GM18498 (cell line): Measurements from ENCODE around the gene CSRP2.
A peak's percentile ranks its signal among the peaks of the same experiment; 100 is the strongest.

Experiments used
- ATAC-seq: cut with Tn5 transposase; IDR thresholded peaks from one replicate; pipeline ENCODE4 v1.9.1; 2021; ENCODE audit warnings: mild to moderate bottlenecking, moderate library complexity; ENCODE audit not compliant: unreplicated experiment

CSRP2 gene

DNA sequence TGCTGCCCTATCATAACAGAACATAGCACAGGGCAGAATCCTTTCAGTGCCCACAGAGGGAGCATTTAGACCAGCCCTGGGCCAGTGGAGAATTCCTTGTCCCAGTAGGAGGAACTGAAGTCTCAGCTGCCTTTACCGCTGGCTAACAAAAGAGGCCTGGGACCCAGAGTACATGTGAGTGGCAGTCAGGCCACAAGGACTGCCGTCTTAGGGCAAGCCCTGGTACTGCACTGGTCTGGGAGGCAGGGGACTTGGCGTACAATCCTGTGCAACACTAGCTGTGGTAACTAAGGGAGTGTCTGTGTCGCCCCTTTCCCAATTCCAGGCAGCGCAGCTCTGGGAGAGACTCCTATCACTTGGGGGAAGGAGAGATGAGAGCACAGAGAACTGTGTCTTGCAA lies 17.0 kb upstream of the CSRP2 start:
- ATAC-seq, result no peak

DNA sequence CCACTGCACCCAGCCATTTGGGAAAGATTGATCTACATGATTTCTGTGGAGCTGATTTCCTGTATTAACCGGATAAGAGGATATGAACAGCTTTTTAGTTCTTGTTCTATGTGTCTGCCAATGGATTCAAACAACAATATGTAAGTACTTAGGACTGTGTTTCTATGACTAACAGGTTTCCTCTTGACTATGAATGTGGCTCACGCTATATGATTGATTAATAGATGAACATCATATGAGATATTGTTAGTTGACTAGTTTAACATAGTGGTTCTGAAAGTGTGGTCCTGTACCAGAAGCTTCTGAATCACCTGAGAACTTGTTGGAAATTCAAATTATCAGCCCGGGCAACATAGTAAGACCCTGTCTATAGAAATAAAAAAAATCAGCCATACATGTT lies 12.8 kb upstream of the CSRP2 start:
- no peak for ATAC-seq

DNA sequence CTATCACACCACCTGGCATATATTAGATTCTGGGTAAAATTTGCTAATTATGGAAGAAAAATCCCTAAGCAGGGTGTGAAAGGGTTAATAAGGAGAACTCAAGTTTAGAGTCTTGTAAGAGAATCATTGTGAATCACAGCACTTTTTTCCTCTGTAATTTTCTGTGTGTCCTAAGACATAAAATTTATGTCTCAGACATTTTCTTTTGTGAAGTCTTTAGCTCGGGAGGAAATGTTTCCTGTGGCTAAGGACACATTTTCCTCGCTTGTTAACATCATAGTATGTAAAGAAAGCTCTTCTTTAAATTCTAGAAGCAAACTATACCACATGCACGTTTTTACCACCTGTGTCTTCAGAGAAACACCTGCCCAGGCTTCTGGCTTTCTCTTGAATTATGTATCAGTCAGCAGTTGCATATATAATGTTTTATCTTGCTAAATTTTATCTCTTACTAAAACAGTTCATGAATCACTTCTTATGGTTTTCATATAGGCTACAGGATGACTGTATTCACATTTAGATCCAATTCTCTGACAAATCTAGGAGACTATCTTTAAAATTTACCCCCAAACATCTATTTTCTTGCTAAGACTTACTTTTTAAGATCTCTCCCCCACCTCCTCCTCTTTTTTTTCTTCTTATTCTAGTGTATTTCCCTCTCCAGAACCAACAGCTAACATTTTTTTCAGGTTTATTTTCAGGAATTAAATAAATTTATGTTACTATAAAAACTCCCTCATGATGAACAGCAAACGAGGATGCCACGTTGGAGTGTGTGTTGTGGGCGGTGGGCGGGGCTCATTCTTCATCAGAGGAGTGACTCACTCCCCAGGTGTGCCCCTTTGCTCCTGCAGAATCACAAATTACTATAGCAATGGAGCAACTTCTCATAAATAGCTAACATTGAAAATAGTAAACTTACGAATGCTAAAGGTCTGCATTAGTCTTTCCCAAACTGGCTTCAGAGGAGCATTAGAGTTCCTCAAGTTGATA lies 11.6 kb upstream of the CSRP2 start:
- no peak for ATAC-seq

DNA sequence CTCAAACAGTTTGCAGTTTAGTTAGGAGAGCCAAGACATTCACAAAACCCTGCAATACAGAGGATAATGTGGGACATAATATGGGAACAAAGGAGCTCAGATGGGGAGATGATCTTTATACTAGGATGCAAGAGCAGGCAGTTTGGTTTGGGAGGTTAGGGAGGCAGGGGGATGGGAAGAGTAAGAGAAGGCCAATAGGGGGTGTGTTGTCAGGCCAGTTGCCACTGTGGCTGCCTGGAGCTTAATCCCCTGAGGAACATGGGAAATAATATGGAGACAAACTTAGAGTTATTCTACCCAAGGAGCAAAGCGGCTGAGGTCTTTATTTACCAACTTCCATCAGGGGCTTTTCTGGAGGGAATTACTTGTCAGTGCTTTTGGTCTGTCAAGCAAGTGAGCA lies 10.0 kb upstream of the CSRP2 start:
- ATAC-seq, result no peak

- ATAC-seq, result no peak
These were observed 5.0 kb upstream of the CSRP2 start for GRCh38 chr12:76883811-76884210.

GRCh38 chr12:76883151-76883550 lies 4.3 kb upstream of the CSRP2 start:
- no peak for ATAC-seq

DNA sequence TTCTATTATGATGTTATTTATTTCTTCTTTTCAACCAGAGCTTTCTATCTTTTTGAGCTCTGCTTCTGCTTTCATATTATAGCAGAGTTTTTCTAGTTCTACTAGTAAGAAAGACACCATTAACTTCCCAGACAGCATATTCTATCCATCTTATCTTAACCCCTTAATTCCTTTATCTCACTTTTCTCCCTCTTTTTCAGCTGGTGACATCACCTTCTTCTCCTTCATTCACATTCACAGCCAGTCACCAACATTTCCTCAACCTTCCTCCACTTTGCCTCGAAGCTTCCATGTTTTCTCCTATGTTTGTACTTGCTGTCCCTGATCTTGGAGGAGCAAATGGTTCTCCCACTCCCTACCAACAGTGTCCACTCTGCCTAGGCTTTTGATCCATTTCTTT lies 3.5 kb upstream of the CSRP2 start:
- ATAC-seq, result no peak

- no peak for ATAC-seq
These were observed 2.3 kb upstream of the CSRP2 start for GRCh38 chr12:76881142-76881541.

DNA sequence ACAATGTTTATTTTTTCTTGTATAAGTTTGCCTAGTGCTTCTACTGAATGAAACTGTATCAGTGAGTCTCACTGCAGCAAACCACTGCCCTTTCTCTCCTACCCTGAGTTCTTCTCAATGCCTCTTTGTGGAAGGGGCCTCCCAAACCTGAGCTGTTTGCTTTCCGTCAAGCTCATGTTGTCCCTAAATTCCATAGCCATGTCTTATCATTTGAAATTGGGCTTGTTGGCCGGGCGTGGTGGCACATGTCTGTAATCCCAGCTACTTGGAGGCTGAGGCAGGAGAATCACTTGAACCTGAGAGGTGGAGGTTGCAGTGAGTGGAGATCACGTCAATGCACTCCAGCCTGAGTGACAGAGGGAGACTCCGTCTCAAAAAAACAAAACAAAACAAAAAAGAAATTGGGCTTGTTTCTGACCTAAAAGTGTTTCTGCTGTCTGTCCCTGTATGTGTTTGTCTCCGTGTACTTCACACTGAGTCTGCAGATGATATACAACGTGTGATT lies 1.8 kb upstream of the CSRP2 start:
- no peak for ATAC-seq

DNA sequence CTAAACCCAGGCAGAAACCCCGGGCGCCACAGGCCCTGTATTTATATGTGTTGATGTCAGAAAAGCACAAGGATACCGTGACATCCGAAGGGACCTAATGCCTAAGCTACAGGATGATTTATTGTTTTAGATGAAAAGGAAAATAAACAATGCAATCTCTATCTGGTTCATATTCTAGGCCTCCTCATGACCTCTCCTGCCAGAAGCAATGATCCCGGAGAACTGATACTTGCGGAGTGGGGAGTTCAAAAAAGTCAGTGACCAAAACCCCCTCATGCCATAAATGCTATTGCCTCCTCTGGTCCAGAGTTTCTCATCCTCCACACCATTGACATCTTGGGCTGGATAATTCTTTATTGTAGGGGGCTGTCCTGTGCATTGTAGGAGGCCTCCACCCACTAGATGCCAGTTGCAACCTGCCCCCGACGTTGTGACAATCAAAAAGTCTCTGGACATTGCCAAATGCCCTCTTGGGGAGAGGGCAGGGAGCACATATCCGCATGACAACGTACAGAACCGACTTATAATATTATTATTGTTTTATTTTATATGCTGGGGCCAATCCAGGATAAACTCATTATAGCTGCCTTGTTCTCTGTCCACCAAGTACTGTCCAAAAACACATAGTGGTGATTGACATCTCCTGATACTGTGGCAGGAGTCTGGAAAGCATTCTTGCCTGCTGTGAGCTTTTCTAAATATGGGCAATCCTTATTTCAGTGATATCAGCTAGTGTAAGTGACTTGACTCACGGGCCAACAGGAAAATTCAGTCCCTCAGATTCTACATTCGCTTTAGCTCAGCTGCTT lies 1.1 kb upstream of the CSRP2 start:
- ATAC-seq, result peak; percentile 5

- ATAC-seq, result peak; percentile 41
These were observed 520 bp downstream of the CSRP2 start for GRCh38 chr12:76878099-76878898.

DNA sequence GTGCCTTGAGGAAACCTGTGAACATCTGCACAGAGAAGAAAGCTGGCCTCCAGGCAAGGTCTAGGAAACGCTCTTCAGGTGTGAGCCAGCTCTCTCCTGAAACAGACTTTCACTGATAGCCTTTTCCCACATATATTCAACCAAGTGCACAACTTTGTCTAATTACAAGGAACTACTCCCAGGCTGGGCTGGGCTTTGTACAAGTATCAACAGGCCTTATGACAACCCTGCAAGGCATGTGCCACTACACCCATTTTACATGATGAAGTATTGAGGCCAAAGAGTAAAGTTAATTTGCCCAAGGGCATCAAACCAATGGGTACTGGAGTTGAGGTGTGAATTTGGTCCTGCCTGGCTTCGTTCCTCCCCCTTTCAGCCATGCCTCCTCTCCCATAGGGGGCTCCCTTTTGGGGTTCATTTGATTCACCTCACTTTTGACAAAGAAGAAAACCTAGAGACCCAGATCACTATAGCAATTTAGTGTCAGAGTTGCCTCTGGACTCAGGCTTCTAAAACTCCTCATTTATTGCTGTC lies 2.1 kb downstream of the CSRP2 start:
- ATAC-seq, result no peak

DNA sequence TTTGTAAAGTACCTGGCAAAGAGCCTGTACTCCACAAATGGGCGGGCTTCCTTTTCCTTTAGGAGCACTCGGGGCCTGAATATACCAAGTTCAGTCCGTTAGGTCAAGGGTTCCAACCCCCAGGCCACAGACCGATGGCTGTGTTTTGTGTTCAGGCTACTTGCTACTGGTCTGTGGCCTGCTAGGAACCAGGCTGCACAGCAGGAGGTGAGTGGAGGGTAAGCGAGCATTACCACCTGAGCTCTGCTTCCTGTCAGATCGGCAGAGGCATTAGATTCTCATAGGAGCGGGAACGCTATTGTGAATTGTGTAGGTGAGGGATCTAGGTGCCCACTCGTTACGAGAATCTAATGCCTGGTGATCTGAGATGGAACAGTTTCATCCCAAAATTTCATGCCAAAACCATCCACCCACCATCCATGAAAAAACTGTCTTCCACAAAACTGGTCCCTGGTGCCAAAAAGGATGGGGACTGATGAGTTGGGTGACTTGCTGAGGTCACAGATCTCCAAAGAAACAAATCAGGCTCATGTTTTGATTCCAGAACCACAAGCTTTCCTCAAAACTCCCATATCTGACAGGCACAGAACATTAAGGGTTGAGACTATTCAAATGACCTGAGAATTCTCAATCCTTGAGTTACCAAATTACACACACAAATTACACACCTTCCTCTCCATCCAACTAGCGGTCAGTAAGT lies 4.2 kb downstream of the CSRP2 start:
- no peak for ATAC-seq

GRCh38 chr12:76874027-76874426 lies 4.8 kb downstream of the CSRP2 start:
- ATAC-seq, result no peak

GRCh38 chr12:76872415-76872814 lies 6.4 kb downstream of the CSRP2 start:
- ATAC-seq, result no peak

GRCh38 chr12:76871742-76872141 lies 7.1 kb downstream of the CSRP2 start:
- ATAC-seq, result no peak

GRCh38 chr12:76871082-76871481 lies 7.7 kb downstream of the CSRP2 start:
- ATAC-seq, result no peak

- ATAC-seq, result peak; percentile 52
These were observed 12.1 kb downstream of the CSRP2 start for GRCh38 chr12:76866726-76867125.

GRCh38 chr12:76866151-76866567 lies 12.7 kb downstream of the CSRP2 start:
- no peak for ATAC-seq
